Fibroblast of villous mesenchyme (primary cell): Measurements from ENCODE around the gene ZNF740. TPM values are rescaled to one million over a fixed set of nuclear protein-coding genes. Genes with fewer than 3 reads are reported as not detected.

ENCODE experiments used
- DNase-seq: peaks from one replicate; pipeline ENCODE4 v3.0.0-alpha.2; 2010; ENCODE audit warnings: low read depth
- H3K4me3 ChIP-seq: 2 replicates; pipeline ENCODE4 v1.5.1; 2011; ENCODE audit warnings: low read depth, mild to moderate bottlenecking, low read length
- CTCF ChIP-seq: IDR thresholded peaks from 2 replicates; pipeline ENCODE4 v1.5.1; 2012; ENCODE audit warnings: low read depth, mild to moderate bottlenecking, low read length; ENCODE audit not compliant: insufficient read depth
- total RNA-seq: library from RNA; depleted of rRNA; stranded (reverse); fragments of >200 nt; gene quantifications from 2 replicates; pipeline ENCODE4 v1.2.3, GENCODE V29; 2012

Gene ZNF740
- total RNA-seq, 1 donor = 10.8 TPM

- no peak for DNase-seq
- no peak for TF ChIP-seq CTCF
- no peak overlapping the region for H3K4me3 ChIP-seq
These were observed 6.8 kb downstream of the ZNF740 start for GRCh38 chr12:53187145-53187899.

DNA sequence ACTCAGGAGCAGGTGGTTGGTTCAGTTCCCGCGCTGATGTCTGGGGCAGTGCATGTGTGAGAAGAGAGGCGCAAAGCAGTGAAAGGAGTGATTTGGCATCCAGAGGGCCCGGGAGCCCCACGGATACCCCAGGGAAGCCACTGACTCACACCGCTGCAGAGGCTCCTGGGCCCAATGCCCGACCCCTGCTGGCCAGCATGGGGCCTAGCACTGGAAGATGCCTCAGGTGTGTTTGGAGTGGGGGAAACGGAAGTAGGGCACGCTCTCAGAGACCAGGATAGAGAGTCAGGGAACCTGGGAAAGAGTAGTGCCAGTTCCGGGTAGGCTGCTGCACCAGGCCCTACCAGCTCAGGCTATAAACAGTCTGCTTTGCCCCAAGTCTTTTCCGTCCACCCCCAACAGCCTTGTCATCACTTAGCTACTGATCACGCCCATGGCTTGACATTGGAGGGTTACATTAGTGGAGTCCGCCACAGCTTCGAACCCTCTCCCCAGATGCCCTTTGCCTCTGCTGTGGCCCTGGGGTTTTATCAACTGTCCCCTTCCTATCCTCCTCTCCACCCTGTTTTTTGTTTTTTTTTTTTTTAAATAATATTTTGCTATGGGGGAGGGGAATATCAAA lies 9.7 kb downstream of the ZNF740 start:
- no peak overlapping the region for H3K4me3 ChIP-seq
- DNase-seq = peak; percentile 52
- TF ChIP-seq CTCF = peak; percentile 91

GRCh38 chr12:53191096-53191884 lies 10.8 kb downstream of the ZNF740 start:
- no peak for TF ChIP-seq CTCF
- H3K4me3 ChIP-seq = no peak overlapping the region
- no peak for DNase-seq

DNA sequence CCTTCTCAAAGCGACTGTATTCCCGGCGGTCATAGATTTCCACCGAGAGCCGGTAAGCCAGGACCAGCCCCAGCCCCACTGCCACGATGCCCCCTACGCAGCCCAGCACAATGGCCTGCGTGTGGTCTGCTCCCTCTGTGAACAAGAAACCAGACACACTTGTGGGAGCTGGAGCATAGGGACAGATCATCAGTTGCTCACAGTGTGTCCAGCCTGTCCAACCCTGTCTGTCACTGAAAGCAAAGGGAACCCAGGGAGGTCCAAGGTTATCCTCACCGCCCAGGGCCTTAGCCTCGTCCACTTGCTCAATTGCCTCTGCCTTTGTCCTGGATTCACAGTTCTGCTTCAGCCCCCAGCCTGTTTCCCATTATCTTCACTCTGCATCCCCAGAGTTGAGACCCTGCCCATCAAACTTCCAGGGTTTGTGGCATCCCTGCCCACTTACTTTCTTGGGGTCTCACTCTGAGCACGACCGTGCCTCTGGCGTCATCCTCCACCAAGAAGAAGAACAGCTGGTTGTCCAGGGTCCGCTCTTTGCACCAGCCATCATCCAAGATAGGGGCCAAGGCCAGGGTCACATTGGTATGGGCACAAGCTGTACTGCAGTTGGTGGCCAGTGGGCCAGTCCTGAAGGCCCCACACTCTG lies 11.5 kb downstream of the ZNF740 start:
- DNase-seq = no peak
- H3K4me3 ChIP-seq = no peak overlapping the region
- TF ChIP-seq CTCF = no peak

GRCh38 chr12:53192531-53193021 lies 12.1 kb downstream of the ZNF740 start:
- no peak overlapping the region for H3K4me3 ChIP-seq
- no peak for DNase-seq
- no peak for TF ChIP-seq CTCF

GRCh38 chr12:53193040-53193439 lies 12.5 kb downstream of the ZNF740 start:
- no peak for DNase-seq
- TF ChIP-seq CTCF = no peak
- H3K4me3 ChIP-seq = no peak overlapping the region
